ENCODE measurements around the gene CYP8B1. TPM values are rescaled to one million over a fixed set of nuclear protein-coding genes. Genes with fewer than 3 reads are reported as not detected.
A peak's percentile ranks its signal among the peaks of the same experiment; 100 is the strongest.

Gene CYP8B1
- total and polyA plus RNA-seq, 2 of the 13 experiments (the other 11 are each of a cell fraction or from before 2014, with no cell fraction given), result 0.58 to 2.0 TPM

DNA sequence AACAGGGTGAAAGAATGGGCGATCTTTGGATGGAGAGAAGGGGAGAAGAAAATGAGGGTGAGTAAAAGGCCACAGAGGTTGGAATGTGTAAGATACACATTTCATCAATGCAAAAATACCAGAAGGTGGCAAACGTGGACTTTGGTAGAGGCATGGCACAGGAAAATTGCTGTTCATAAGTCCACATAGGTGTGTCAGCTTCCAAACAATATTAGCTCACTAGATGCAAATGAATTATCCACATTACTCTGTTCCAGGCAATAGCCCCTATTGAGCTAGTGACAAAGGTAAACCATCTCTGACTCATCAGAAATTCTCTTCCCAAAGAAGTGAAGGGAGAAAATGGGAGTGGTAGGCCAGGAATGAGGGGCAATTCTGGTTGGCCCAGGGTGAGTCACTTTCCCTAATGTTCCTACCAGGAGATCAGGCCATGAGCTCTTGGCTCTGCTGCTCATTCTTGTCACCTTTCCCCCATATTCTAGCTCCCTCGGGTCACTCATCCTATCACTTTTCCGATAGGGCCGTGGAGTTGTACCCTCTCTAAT is 46.5 kb downstream of the CYP8B1 start (continued):
- TF ChIP-seq, protein P1, sequence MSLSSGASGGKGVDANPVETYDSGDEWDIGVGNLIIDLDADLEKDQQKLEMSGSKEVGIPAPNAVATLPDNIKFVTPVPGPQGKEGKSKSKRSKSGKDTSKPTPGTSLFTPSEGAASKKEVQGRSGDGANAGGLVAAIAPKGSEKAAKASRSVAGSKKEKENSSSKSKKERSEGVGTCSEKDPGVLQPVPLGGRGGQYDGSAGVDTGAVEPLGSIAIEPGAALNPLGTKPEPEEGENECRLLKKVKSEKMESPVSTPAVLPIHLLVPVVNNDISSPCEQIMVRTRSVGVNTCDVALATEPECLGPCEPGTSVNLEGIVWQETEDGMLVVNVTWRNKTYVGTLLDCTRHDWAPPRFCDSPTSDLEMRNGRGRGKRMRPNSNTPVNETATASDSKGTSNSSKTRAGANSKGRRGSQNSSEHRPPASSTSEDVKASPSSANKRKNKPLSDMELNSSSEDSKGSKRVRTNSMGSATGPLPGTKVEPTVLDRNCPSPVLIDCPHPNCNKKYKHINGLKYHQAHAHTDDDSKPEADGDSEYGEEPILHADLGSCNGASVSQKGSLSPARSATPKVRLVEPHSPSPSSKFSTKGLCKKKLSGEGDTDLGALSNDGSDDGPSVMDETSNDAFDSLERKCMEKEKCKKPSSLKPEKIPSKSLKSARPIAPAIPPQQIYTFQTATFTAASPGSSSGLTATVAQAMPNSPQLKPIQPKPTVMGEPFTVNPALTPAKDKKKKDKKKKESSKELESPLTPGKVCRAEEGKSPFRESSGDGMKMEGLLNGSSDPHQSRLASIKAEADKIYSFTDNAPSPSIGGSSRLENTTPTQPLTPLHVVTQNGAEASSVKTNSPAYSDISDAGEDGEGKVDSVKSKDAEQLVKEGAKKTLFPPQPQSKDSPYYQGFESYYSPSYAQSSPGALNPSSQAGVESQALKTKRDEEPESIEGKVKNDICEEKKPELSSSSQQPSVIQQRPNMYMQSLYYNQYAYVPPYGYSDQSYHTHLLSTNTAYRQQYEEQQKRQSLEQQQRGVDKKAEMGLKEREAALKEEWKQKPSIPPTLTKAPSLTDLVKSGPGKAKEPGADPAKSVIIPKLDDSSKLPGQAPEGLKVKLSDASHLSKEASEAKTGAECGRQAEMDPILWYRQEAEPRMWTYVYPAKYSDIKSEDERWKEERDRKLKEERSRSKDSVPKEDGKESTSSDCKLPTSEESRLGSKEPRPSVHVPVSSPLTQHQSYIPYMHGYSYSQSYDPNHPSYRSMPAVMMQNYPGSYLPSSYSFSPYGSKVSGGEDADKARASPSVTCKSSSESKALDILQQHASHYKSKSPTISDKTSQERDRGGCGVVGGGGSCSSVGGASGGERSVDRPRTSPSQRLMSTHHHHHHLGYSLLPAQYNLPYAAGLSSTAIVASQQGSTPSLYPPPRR (CRISPR knock-in tag; IDR thresholded peaks at IDR 0.05; ENCODE audit: borderline replicate concordance), result peak; percentile 83
- TF ChIP-seq, protein P2, sequence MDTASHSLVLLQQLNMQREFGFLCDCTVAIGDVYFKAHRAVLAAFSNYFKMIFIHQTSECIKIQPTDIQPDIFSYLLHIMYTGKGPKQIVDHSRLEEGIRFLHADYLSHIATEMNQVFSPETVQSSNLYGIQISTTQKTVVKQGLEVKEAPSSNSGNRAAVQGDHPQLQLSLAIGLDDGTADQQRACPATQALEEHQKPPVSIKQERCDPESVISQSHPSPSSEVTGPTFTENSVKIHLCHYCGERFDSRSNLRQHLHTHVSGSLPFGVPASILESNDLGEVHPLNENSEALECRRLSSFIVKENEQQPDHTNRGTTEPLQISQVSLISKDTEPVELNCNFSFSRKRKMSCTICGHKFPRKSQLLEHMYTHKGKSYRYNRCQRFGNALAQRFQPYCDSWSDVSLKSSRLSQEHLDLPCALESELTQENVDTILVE (CRISPR knock-in tag; IDR thresholded peaks at IDR 0.05), result peak; percentile 71
- 0 out of 2 replicates have a peak, but pooled peaks have one; percentile 34 for TF ChIP-seq MTF2 (CRISPR knock-in tag; IDR thresholded peaks at IDR 0.05; ENCODE audit: borderline replicate concordance)
- TF ChIP-seq, protein P3, sequence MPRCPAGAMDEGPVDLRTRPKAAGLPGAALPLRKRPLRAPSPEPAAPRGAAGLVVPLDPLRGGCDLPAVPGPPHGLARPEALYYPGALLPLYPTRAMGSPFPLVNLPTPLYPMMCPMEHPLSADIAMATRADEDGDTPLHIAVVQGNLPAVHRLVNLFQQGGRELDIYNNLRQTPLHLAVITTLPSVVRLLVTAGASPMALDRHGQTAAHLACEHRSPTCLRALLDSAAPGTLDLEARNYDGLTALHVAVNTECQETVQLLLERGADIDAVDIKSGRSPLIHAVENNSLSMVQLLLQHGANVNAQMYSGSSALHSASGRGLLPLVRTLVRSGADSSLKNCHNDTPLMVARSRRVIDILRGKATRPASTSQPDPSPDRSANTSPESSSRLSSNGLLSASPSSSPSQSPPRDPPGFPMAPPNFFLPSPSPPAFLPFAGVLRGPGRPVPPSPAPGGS (CRISPR knock-in tag; IDR thresholded peaks at IDR 0.05), result no peak
- TF ChIP-seq KMT2B (CRISPR knock-in tag; IDR thresholded peaks at IDR 0.05), result peak; percentile 49
- TF ChIP-seq ATAD3A (CRISPR knock-in tag; IDR thresholded peaks at IDR 0.05), result no peak
- no peak for TF ChIP-seq CHD2 (IDR thresholded peaks at IDR 0.05; ENCODE audit: low read depth, low read length)
- peak; percentile 38; the same call in 1 of the 2 replicates for TF ChIP-seq FOSL1 (CRISPR knock-in tag; IDR thresholded peaks at IDR 0.05; ENCODE audit: borderline replicate concordance)
- TF ChIP-seq MAFG (CRISPR knock-in tag; IDR thresholded peaks at IDR 0.05), result peak; percentile 59; the same call in 1 of the 2 replicates
- peak; percentile 82 for TF ChIP-seq NCOR1 (IDR thresholded peaks at IDR 0.05; ENCODE audit: borderline replicate concordance, low read length)
- TF ChIP-seq SALL1 (CRISPR knock-in tag; IDR thresholded peaks at IDR 0.05), result peak; percentile 87
- TF ChIP-seq CREB1 (IDR thresholded peaks at IDR 0.05), result peak; percentile 51
- peak; percentile 56 for TF ChIP-seq CREB1 (CRISPR knock-in tag; IDR thresholded peaks at IDR 0.05)
- peak; percentile 58 for TF ChIP-seq ELF3 (CRISPR knock-in tag; IDR thresholded peaks at IDR 0.05)
- TF ChIP-seq SP5 (CRISPR knock-in tag; IDR thresholded peaks at IDR 0.05; ENCODE audit: borderline replicate concordance, low read depth), result peak; percentile 54; the same call in 1 of the 2 replicates
- 0 out of 2 replicates have a peak, but pooled peaks have one; percentile 24 for TF ChIP-seq GABPB1 (CRISPR knock-in tag; IDR thresholded peaks at IDR 0.05)
- TF ChIP-seq SP1 (IDR thresholded peaks at IDR 0.05), result no peak
- TF ChIP-seq SP1 (CRISPR knock-in tag; IDR thresholded peaks at IDR 0.05), result no peak
- TF ChIP-seq SOX6 (IDR thresholded peaks at IDR 0.05), result no peak
- peak; percentile 84 for TF ChIP-seq SOX6 (CRISPR knock-in tag; IDR thresholded peaks at IDR 0.05)

All from HepG2 (cell line).